Transverse colon (tissue), 3 donors: ENCODE results near the gene REL.
"Not testable (repeated sequence)": the region's sequence is repeated elsewhere in the genome, so short reads cannot be mapped to it uniquely, and the experiment has no call there.

ENCODE experiments used
- CTCF ChIP-seq, 5 experiments: fragments of 200-600 bp in 3 of 5; fragments of 450-650 bp in 2 of 5; sonication (generic) in 3 of 5; IDR thresholded peaks; 1 replicate in 2 of 5; 2 replicates in 3 of 5; pipeline ENCODE4 v1.5.1; 2016 to 2017; ENCODE audit warnings: antibody characterized with exemption in 5 of 5, inconsistent platforms in 3 of 5, mild to moderate bottlenecking in 2 of 5, moderate library complexity in 1 of 5
- POLR2A ChIP-seq: fragments of 450-650 bp; IDR thresholded peaks from one replicate; pipeline ENCODE4 v1.6.1; 2016; ENCODE audit warnings: antibody characterized with exemption, mild to moderate bottlenecking, moderate library complexity

- TF ChIP-seq CTCF (IDR thresholded peaks at IDR 0.05); POLR2A: not testable (repeated sequence)
These were observed 16.0 kb upstream of the REL start for GRCh38 chr2:60865361-60865760.
